Articular chondrocyte of knee joint (primary cell): ENCODE measurements around the gene SUMO1. TPM values are rescaled to one million over a fixed set of nuclear protein-coding genes. Genes with fewer than 3 reads are reported as not detected.

Experiments used
- small RNA-seq: library from RNA; depleted of rRNA; stranded (forward); fragments of <200 nt; gene quantifications from one replicate; pipeline ENCODE3, GENCODE V24; 2012
- total RNA-seq: library from RNA; depleted of rRNA; stranded (reverse); fragments of >200 nt; gene quantifications from 2 replicates; pipeline ENCODE4 v1.2.3, GENCODE V29; 2012

Gene SUMO1
- 152 and 161 TPM in 2 replicates for total RNA-seq

GRCh38 chr2:202238234-202239197 lies at the start of gene SUMO1:
TSS of gene SUMO1 (minus strand) at chr2:202238597. CDS start at chr2:202238451, 146 bp downstream.

GRCh38 chr2:202265467-202266277 lies 27.3 kb upstream of the SUMO1 start, which contains the start of gene NOP58:
TSS of gene NOP58 (plus strand) at chr2:202265763. CDS start at chr2:202265942, 179 bp downstream.

Small RNAs within 50 kb of the gene (small RNA-seq; reads per million reads assigned to genes)
- gene AC079354.2, result not detected
- not detected for gene RF00575
- gene SNORD70, result 157 reads per million, percentile 98 among the genes with 10 or more reads in this experiment

Other genes with a start within 250 kb of the SUMO1 start
- gene FZD7, start 204.7 kb downstream of the SUMO1 start, total RNA-seq, result 11.6 and 16.2 TPM in 2 replicates
- gene KIAA2012, start 165.3 kb downstream of the SUMO1 start, total RNA-seq, result under 0.01 TPM in 1 of 2 replicates, not detected in the other
- gene NOP58, start 27.2 kb upstream of the SUMO1 start, total RNA-seq, result 56.1 and 62.6 TPM in 2 replicates
- gene BMPR2, start 137.7 kb upstream of the SUMO1 start, total RNA-seq, result 54.2 and 57.2 TPM in 2 replicates